ENCODE results near the gene PEAK1. TPM values are rescaled to one million over a fixed set of nuclear protein-coding genes. Genes with fewer than 3 reads are reported as not detected.

Gene PEAK1
- total and polyA plus RNA-seq, 9 of the 15 experiments (the other 6 are each of a cell fraction or from before 2014, with no cell fraction given) = 0.99 to 22.4 (median 10.8) TPM

GRCh38 chr15:77455696-77456321 lies 35.9 kb upstream of the PEAK1 start:
- Histone ChIP-seq H3K4me1 (replicated peaks in 1 of 2; ENCODE audit: control insufficient read depth in 2 of 2, insufficient read depth in 2 of 2, low read length in 2 of 2) (no peaks in the 10 kb centered on the region), H3K27ac (ENCODE audit: extremely low read depth, low read depth, low read length) (no peak overlapping the region), H3K79me2 (ENCODE audit: control insufficient read depth, insufficient read depth, low read length) (no peaks in the 10 kb centered on the region), H3K9me3 (replicated peaks; ENCODE audit: control insufficient read depth, insufficient read depth, low read depth, low read length) (no peaks in the 10 kb centered on the region), H3K4me2 (ENCODE audit: insufficient read depth, low read length) (no peak overlapping the region), H4K20me1 (replicated peaks; ENCODE audit: control insufficient read depth, insufficient read depth, low read length) (no peaks in the 10 kb centered on the region), H3K27me3 (ENCODE audit: control insufficient read depth in 2 of 2, insufficient read depth in 2 of 2, low read length in 2 of 2) (no peaks in the 10 kb centered on the region), H2AFZ (ENCODE audit: low read depth, low read length) (no peak overlapping the region), H3K36me3 (ENCODE audit: control insufficient read depth, insufficient read depth, low read length) (peaks cover 18% of the 10 kb centered on the region; the same call in 1 of the 3 replicates), H3K9ac (ENCODE audit: insufficient read depth in 1 of 2, low read depth in 2 of 2, low read length in 2 of 2) (no peak overlapping the region), H3K4me3 (no peak overlapping the region), H3K9me1 (ENCODE audit: control insufficient read depth, insufficient read depth, low read length) (no peaks in the 10 kb centered on the region)
- FAIRE-seq = no peak
- intact Hi-C loops (cut with micrococcal nuclease) (no loop called here), in situ Hi-C loops (cut with MboI) (no loop called here)
- ChIA-PET POLR2A (interaction anchor here (0.7 kb wide), 1 partner anchor 157 kb away, joined by 3 read pairs; no protein-coding TSS in a partner anchor), CTCF (ENCODE audit: low intra/inter-chr PET ratio) (no interaction called here)
- 60% methylated on average over 3 of the region's 3 CpGs for WGBS (ENCODE audit: insufficient coverage, low coverage, missing lambda C conversion rate)
- no peak for ATAC-seq
- no TSS peak for BruUV-seq (replicated peaks)
- TF ChIP-seq SOX6 (IDR thresholded peaks at IDR 0.05) (no peak), ZBTB33 (CRISPR knock-in tag; IDR thresholded peaks at IDR 0.05) (no peak), TSHZ1 (CRISPR knock-in tag; IDR thresholded peaks at IDR 0.05) (no peak), CBX5 (IDR thresholded peaks at IDR 0.05; ENCODE audit: borderline replicate concordance, low read depth) (no peak), ZMIZ1 (IDR thresholded peaks at IDR 0.05; ENCODE audit: low read depth in 2 of 2, low read length in 2 of 2) (no peak), NR0B1 (IDR thresholded peaks at IDR 0.05; ENCODE audit: partially characterized antibody) (no peak), ZNF79 (CRISPR knock-in tag; IDR thresholded peaks at IDR 0.05; ENCODE audit: low read depth) (no peak)
- DNase-seq (ENCODE audit: extremely low read depth in 1 of 4, low spot score in 3 of 4) = no peak

Data from K562 (cell line).